ENCODE results near the gene APOL3.
"Not testable (repeated sequence)": the region's sequence is repeated elsewhere in the genome, so short reads cannot be mapped to it uniquely, and the experiment has no call there.

The APOL3 gene

DNA sequence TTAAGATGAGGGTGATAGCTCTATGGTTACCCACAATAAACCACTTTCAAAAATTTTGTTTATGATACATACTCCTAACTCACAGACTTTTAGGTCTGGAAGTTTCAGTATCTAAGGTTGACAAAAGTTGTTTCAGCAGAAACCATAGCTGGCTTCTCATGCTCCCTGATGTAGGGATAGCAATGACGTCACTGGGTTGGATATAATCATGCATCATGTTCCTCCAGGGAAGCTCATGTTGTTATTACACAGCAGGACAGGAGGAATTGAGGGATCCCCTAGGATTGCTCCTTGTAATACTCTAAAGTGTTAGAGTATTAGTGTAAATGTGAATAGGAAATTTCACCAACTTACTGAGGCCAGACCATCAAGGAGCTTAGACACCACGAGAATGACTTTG is 23.6 kb downstream of the APOL3 start:
- in situ Hi-C loops (cut with MboI; ENCODE audit: low sequenced_read_pairs): no loop called here

DNA sequence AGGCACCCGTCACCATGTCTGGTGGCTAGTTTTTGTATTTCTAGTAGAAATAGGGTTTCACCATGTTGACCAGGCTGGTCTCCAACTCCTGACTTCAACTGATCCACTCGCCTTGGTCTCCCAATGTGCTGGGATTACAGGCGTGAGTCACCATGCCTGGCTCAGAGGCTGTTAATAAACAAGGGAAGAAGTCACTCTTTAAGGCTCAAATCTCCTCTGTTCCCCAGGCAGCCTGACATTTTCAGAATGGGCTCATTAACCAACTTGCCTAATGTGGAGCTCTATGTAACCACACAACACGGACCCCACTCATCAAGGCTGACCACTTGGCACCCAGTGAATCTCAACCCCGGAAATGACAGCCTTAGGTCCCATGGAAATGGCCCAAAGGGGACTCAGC is 24.1 kb downstream of the APOL3 start:
- in situ Hi-C loops (cut with MboI; ENCODE audit: low sequenced_read_pairs): no loop called here

DNA sequence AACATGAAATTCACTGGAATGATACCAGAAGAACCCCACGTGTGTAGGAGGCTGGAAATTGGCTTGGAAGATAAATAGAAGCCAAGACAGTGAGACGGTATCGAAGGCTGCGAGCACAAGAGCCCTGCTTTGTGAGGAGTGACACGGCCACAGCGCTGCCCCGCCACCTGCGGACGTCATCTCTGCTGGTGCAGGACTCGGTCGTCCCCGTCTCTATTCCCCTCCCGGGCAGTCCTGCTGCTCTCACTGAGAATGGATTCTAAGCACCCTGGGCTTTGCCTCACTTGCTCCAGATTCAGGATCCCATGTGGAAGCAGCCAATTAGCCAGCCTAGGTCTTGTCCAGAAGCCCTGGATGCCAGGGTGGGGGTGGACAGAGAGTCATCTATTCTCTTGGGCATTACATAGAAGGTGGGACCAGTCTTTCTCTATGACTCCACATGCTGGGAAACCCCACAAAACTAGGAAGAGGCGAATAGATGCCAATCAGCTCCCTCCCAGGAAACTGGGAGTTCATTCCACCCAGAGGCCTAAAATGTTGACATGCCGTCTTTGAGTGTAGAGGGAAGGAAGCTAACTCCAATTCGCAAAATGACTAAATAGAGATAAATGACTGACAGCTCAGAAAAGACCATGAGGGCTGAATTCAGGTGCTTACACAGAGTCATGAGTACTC is 25.1 kb downstream of the APOL3 start:
- in situ Hi-C loops (cut with MboI; ENCODE audit: low sequenced_read_pairs): no loop called here

DNA sequence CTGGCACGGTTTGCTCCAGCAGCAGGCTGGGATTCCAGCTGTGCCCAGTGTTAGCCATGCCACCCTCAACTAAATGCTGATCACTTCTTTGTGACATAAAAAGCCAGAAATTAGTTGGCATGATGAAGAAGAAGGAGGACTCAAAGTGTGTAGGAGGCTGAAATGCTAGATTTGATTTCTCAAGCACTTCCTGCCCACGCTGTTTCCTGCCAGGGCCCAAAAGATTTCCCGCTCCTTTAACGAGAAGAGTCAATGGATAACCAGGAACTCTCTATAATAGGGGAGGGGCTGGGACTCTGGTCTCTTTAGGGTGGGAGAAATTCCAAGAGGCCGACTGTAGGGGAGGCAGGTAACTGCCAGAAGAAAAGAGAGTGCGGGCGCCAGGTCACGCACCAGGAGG is 26.4 kb downstream of the APOL3 start:
- in situ Hi-C loops (cut with MboI; ENCODE audit: low sequenced_read_pairs): no loop called here

DNA sequence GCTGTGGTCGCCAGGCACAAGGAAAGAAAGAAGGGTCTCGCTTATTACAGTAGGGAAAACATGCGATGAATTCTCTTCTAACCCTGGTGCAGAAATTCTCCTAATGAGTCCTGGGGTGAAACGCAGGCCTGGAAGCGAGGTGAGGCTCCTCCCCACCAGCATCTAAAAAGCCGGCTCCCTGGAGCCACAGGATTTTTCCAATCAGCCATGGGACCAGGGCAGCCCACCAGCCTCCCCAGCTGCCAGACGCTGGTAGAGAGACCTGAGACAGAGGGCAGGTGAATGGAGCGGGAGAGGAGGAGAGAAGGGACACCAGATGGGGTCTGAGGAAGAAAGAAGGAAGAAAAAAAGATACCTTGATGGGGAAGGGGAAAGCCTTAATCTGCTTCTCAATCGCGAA is 28.6 kb downstream of the APOL3 start:
- in situ Hi-C loops (cut with MboI; ENCODE audit: low sequenced_read_pairs): no loop called here

DNA sequence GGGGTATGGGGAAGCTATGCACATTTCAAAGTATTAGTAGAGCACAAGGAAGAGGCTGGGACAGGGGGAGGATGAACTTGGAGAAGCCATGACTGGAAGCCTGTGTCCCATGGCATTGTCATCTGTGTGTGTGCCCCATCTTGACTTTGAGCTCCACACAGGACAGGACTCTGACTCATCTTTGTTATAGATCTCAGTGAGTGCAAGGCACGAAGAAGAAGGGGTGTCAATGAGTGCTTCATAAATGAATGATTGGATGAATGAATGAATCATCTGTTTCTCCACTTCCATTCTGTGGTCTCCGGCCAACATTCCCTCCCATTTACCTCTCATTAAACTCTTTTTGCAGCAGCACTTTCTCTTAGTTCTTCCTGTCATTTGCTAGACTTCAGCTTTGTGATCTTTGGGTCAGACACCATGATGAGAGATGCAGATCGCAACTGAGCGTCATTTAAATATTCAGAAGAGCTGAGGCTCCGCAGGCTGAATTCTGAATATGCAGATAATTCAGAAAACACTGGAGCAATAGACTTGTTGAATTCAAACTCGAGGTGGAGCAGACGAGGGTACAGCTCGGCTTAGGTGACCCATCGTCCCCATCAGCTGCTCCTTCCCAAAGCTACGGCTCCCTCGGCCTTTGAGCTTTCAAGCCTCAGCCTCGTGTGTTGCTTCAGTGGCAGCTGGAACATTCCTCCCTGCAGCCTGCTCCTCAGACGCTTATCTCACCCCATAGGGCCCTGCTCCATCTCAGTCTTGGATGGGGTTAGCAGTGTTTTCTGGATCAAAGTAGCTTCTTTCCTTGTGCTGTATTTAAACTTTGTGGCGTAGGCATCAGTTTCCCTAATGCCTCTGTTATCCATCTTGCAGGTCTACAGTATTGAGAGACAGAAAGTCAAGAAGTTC is 30.8 kb downstream of the APOL3 start:
- in situ Hi-C loops (cut with MboI; ENCODE audit: low sequenced_read_pairs): no loop called here

DNA sequence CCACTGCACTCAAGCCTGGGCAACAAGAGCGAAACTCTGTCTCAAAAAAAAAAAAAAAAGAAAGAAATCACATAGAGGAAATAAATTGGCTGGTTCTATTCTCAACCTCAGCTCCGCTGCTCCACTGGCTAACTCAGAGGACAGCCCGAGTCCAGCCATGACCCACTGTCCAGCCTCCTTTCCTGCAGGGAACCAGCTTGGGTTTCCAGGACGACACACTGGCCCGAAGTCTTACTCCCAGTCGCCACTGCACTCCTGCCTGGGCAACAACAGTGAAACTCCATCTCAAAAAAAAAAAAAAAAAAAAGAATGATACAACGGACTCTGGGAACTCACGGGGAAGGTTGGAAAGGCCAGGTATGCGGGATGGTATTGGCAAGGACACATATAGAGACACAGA is 31.5 kb downstream of the APOL3 start:
- in situ Hi-C loops (cut with MboI; ENCODE audit: low sequenced_read_pairs): no loop called here

DNA sequence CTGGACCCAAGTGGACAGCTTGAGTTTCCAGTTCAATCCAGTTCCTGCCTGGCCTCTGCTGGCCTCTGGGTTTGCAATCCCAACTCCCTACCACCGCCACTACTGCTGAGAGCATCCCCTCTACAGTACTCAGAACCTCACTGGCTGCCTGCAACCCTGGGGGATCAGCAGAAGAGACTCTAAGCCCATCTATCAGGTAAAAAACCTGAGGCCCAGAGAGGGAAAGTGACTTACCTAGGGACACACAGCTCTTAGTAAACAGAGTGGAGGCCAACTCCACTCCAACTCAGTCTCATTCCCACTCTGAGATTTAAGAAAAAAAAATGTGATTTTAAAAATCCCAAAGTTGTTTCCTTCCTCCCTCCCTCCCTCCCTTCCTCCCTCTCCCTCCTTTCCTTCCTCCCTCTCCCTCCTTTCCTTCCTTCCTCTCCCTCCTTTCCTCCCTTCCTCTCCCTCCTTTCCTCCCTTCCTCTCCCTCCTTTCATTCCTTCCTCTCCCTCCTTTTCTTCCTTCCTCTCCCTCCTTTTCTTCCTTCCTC is 34.5 kb downstream of the APOL3 start:
- in situ Hi-C loops (cut with MboI; ENCODE audit: low sequenced_read_pairs): no loop called here

DNA sequence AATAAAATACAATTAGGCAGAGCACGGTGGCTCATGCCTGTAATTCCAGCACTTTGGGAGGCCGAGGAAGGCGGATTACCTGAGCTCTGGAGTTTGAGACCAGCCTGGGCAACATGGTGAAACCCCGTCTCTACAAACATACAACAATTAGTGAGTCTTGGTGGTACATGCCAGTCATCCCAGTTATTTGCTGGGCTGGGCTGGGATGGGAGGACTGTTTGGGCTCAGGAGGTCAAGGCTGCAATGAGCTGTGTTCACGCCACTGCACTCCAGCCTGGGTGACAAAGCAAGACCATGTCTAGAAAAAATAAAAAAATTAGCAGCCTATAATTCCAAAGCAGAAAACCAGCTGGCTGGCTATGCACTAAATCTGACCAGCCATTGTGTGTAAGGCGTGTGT is 35.1 kb downstream of the APOL3 start:
- in situ Hi-C loops (cut with MboI; ENCODE audit: low sequenced_read_pairs): no loop called here

DNA sequence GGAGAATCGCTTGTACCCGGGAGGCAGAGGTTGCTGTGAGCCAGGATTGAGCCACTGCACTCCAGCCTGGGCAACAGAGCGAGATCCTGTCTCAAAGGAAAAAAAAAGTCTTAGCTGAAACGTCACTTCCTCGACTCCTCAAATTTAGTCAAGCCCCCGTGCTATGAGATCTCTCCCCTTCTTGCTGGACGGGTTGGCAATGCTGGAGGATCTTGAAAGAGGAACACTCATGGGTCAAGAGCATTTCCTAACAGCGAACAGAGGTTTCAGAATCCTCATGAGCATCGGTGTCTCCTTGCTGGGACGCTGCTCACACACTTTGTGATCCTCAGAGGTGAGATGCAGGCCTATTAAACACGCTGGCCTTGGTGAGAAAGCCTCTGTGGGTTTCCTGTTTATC is 35.9 kb downstream of the APOL3 start:
- in situ Hi-C loops (cut with MboI; ENCODE audit: low sequenced_read_pairs): no loop called here

DNA sequence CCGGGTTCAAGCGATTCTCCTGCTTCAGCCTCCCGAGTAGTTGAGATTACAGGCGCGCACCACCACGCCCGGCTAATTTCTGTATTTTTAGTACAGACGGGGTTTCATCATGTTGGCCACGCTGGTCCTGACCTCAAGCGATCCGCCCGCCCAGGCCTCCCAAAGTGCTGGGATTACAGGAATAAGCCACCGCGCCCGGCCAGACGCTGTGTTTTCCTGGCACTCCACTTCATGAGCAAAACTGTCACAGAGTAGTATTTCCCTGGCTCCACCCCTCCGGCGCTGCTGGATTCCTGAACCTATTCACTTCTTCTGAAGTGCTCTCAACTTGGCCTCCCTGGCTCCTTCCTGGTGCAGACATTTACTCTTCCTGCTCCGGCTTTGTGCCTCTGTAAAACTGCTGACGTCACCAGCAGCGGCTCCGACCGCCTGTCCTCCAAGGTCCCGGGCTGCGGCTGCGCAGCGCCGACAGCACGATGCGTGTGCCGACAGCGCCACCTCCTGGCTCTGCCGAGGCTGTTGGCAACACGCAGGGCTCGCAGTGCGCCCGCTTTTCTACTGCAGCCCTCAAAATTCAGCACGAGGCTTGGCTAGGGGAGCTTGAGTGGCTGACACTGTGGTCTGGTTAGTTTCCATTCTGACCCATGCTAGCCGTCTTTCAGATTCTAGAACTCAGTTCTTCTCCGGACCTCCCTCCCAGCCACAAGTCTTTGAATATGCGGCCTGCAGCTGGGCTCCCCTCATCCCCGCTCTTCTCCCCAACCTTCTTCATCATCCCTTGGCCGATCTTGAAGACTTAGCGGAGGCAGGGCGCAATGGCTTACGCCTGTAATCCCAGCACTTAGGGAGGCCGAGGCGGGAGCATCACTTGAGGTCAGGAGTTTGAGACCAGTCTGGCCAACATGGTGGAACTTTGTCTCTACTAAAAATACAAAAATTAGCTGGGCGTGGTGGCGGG is 36.6 kb downstream of the APOL3 start:
- in situ Hi-C loops (cut with MboI; ENCODE audit: low sequenced_read_pairs): no loop called here

DNA sequence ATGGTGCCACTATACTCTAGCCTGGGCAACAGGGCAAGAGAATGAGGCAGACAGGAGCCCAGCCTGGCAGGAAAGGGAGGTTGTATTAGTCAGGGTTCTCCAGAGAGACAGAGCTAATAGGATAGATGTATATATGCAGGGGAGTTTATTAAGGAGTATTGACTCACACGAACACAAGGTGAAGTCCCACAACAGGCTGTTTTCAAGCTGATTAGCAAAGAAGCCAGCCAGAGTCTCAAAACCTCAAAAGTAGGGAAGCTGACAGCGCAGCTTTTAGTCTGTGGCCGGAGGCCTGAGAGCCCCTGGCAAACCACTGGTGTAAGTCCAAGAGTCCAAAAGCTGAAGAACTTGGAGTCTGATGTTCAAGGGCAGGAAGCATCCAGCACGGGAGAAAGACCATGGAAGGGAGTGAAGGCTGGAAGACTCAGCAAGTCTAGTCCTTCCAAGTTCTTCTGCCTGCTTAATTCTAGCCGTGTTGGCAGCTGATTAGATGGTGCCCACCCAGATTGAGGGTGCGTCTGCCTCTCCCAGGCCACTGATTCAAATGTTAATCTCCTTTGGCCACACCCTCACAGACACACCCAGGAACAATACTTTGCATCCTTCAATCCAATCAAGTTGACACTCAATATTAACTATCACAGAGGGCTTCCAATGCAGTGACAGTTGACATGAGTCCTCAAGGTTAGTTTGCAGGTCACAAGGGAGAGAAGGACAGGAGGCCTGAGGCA is 39.8 kb downstream of the APOL3 start:
- in situ Hi-C loops (cut with MboI; ENCODE audit: low sequenced_read_pairs): not testable (repeated sequence)

DNA sequence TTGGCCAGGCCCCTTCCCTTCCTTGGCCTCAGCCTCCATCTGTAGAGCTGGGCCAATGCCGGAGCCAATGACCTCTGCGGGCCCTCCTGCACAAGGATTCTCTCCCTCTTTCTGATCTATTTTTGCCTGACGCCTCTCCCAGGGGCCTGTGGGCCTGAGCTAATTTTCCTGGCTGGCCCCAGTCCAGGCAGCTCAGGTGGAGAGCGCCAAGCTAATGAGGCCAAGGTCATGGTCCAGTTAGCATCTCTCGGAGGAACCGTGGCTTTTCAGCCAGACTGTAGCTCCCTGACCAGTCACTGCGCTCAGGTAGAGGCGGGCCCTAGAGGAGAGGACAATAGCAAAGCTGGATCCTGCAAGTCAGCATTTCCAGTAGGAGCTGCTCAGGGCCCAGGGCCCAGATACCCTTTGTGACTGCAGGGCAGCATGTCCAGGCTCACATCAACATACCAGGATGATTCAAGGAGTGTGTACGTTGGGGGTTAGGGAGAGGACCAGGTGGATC is 43.5 kb downstream of the APOL3 start:
- in situ Hi-C loops (cut with MboI; ENCODE audit: low sequenced_read_pairs): no loop called here

DNA sequence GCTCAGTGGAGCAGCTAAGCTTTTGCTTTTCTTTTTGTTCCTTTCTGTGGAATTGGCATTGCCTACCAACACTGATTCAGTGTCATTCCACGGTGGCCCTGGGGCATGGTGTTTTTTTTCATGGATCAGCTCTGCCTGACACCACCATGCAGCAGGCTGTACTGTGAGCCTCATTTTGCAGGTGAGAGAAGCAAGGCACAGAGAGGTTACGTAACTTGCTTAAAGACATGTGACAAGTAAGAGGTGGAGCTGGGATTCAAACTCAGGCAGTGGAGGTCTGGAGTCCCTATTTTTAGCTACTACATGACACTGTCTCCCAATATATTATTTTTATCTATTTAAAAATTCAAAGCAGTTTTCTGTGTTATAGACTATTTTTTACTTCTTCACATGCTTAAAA is 44.4 kb downstream of the APOL3 start:
- in situ Hi-C loops (cut with MboI; ENCODE audit: low sequenced_read_pairs): no loop called here

DNA sequence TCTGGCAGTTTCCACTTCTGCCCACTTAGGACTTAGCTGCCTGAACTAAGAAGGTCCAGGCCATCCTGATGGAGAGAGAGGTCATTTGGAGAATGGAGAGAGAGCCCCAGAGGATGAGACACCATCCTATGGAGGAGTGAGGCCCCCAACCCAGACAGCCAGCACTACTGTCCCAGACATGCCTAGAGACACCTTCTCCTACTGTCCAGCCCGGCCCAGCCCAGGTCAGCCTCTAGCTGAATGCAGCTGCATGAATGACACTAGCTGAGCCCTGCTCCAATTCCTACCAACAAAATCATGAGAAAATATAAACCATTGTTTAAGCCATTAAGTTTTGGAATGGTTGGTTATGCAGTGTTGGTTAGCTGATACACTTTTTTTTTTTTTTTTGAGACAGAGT is 47.4 kb downstream of the APOL3 start:
- in situ Hi-C loops (cut with MboI; ENCODE audit: low sequenced_read_pairs): no loop called here

DNA sequence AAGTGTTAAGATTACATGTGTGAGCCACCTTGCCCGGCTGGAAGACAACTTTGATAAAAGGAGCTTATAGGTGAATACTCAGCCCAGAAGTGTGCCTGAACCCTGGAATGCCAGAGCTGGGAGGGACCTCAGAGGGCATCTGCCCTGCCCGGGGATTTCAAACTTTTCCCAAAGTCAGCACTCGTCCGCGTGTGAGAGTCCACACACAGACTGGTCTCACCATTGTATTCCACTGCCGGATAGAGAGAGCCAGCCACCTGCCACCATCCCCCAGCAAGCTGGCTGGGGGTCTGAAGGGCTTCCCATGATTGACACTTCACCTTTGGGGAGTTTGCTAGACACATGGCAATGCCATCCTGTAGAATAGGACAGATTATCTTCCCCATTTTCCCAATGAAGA is 49.2 kb downstream of the APOL3 start:
- in situ Hi-C loops (cut with MboI; ENCODE audit: low sequenced_read_pairs): no loop called here

DNA sequence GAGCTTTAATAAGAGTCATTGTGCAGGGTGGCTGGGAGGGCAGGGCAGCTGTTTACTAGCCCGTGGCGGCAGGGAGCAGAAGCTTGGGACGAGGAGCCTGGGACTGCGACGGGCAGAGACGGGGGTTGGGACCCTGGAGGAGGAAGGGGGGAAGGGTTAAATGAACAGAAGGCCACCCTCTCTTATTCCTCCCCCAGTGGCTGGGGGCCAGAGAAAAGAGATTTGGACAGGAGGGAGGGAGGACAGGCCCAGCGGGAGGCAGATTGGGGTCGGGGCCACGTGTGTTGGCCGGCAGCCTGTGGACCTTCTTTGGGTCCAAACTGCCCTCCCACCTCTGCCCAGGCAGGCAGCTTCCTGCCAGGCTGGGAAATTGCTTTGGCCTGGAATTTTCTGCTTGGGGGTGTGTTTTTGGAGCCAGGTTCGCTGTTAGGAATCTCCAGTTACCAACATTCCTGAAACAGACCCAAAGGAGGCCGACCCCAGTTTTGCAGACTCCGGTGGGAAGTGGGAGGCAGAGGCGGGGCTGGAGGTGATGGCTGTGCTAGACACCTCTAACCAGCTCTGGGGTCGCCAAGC is 50.2 kb downstream of the APOL3 start:
- in situ Hi-C loops (cut with MboI; ENCODE audit: low sequenced_read_pairs): no loop called here

DNA sequence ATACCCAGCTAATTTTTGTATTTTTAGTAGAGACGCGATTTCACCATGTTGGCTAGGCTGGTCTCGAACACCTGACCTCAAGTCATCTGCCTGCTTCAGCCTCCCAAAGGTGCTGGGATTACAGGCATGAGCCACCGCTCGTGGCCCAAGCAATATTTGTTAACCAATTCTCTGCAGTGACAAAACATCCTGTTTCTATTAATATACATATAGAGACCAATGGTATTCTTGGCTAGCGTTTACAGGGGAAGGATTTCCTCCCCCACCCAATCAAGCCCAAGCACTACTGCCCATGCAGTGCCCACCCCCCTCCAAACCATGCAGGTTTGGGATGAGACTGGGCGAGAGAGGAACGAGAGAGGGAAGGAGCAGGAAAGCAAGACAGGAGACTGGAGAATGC is 53.1 kb downstream of the APOL3 start:
- in situ Hi-C loops (cut with MboI; ENCODE audit: low sequenced_read_pairs): no loop called here

DNA sequence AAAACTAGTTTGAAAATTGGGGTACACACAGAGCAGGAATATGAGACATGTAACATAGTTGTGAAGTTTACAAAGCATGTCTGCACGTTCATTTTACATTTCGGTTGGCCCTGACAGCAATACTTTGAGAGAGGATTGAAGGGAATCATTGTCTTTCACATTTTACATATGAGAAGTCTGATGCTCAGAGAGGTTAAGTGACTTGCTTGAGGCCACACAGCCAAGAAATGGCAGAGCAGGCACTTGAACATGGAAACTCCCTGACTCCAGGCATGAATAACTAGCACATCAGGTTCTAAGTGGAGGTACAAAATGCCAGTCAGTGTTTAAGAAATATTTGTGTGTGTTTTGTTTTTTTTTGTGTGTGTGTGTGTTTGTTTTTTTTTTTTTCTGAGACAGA is 53.6 kb downstream of the APOL3 start:
- in situ Hi-C loops (cut with MboI; ENCODE audit: low sequenced_read_pairs): no loop called here

DNA sequence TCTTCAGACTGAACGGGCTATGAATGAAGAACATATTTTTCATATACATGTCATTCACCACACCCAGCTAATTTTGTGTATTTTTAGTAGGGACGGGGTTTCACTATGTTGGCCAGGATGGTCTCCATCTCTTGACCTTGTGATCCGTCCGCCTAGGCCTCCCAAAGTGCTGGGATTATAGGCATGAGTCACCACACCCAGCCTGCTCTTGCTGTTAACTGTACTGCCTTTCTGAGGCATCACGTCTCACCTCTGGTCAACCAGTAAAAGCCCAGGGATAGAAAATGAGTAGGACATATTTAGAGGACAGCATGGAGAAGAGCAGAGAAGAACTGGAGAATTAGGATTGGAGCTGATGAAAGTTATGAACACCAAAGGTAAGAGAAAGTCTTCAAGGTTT is 55.6 kb downstream of the APOL3 start:
- in situ Hi-C loops (cut with MboI; ENCODE audit: low sequenced_read_pairs): no loop called here

Measured in HL-60/S4 treated with retinoic acid at 250 ng/mL for 4 days and 3 days (cell line).